Endothelial cell of hepatic sinusoid (primary cell): ENCODE results near the gene CCL25.
"Not testable (repeated sequence)": the region's sequence is repeated elsewhere in the genome, so short reads cannot be mapped to it uniquely, and the experiment has no call there.

ENCODE experiments used
- in situ Hi-C: cut with HindIII; loops from 2 replicates; pipeline ENCODE4 v1.10.0; 2017; ENCODE audit warnings: low sequenced_read_pairs

CCL25 gene

GRCh38 chr19:8052464-8052859 is at the start of gene CCL25:
Gene CCL25 (plus strand): TSS chr19:8052760. CDS start chr19:8053050, 290 bp downstream.
- in situ Hi-C loops = no loop called here

GRCh38 chr19:8004001-8004400 is 48.6 kb upstream of the CCL25 start:
- in situ Hi-C loops = no loop called here

- in situ Hi-C loops = no loop called here
Observed at GRCh38 chr19:8004723-8005513, 47.6 kb upstream of the CCL25 start.

GRCh38 chr19:8005534-8006256 is 46.9 kb upstream of the CCL25 start, which contains the start of gene ELAVL1:
Gene ELAVL1 (minus strand): TSS chr19:8005641. CDS start chr19:7991815, 13,826 bp downstream.
- in situ Hi-C loops = no loop called here

- in situ Hi-C loops = no loop called here
Observed at GRCh38 chr19:8017808-8018207, 34.8 kb upstream of the CCL25 start.

GRCh38 chr19:8020681-8021080 is 31.9 kb upstream of the CCL25 start:
- in situ Hi-C loops = no loop called here

GRCh38 chr19:8021374-8021773 is 31.2 kb upstream of the CCL25 start:
- in situ Hi-C loops = no loop called here

- in situ Hi-C loops = no loop called here
Observed at GRCh38 chr19:8022275-8022674, 30.3 kb upstream of the CCL25 start.

GRCh38 chr19:8023371-8023770 is 29.2 kb upstream of the CCL25 start:
- in situ Hi-C loops = no loop called here

- in situ Hi-C loops = not testable (repeated sequence)
Observed at GRCh38 chr19:8024256-8024655, 28.3 kb upstream of the CCL25 start.

- in situ Hi-C loops = loop anchor here (5.0 kb wide), 2 partner anchors 52 to 173 kb away; no protein-coding TSS in a partner anchor
Observed at GRCh38 chr19:8025316-8025715, 27.2 kb upstream of the CCL25 start.

- in situ Hi-C loops = loop anchor here (5.0 kb wide), 2 partner anchors 48 to 177 kb away; no protein-coding TSS in a partner anchor
Observed at GRCh38 chr19:8028951-8029491, 23.5 kb upstream of the CCL25 start.

GRCh38 chr19:8030960-8031359 is 21.6 kb upstream of the CCL25 start:
- in situ Hi-C loops = no loop called here

GRCh38 chr19:8033287-8034177 is 19.0 kb upstream of the CCL25 start:
- in situ Hi-C loops = not testable (repeated sequence)

- in situ Hi-C loops = no loop called here
Observed at GRCh38 chr19:8034178-8034525, 18.4 kb upstream of the CCL25 start.

- in situ Hi-C loops = no loop called here
Observed at GRCh38 chr19:8036434-8037099, 16.0 kb upstream of the CCL25 start.

- in situ Hi-C loops = no loop called here
Observed at GRCh38 chr19:8038815-8039214, 13.7 kb upstream of the CCL25 start.

GRCh38 chr19:8039231-8039630 is 13.3 kb upstream of the CCL25 start:
- in situ Hi-C loops = no loop called here

GRCh38 chr19:8041531-8041931 is 11.0 kb upstream of the CCL25 start:
- in situ Hi-C loops = no loop called here

- in situ Hi-C loops = no loop called here
Observed at GRCh38 chr19:8042900-8043299, 9.7 kb upstream of the CCL25 start.
